ENCODE data around the gene CDH8. TPM values are rescaled to one million over a fixed set of nuclear protein-coding genes. Genes with fewer than 3 reads are reported as not detected.
"Not testable (repeated sequence)": the region's sequence is repeated elsewhere in the genome, so short reads cannot be mapped to it uniquely, and the experiment has no call there.

CDH8 gene
- total RNA-seq, 2 donors from 2014 or later: not detected

DNA sequence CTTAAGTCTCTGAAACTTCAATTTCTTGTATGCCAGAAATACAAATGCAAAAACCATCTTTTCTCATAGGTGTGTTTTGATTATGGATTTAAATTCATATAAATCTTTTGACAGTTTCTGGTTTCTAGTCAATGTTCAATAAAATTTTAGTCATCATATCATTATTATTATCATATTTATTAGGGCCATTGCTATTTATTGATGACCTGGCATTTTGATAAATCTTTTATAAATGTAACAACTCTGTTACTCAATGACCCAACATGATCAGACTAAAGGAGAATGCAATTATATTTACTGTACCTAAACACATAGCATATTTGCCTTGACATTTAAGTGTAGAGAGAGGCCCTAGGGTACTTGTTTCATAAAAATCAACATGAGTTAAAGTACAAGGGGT is 320.8 kb downstream of the CDH8 start:
- Histone ChIP-seq H3K36me3 (replicated peaks in 1 of 2; ENCODE audit: insufficient read depth in 1 of 2, low read depth in 2 of 2) (no peaks in the 10 kb centered on the region), H3K4me1 (no peaks in the 10 kb centered on the region), H3K27ac (no peak overlapping the region), H3K4me3 (no peak overlapping the region), H3K9me3 (no peaks in the 10 kb centered on the region), H3K27me3 (no peaks in the 10 kb centered on the region)
- ATAC-seq (no peak), DNase-seq (no peak)
- TF ChIP-seq POLR2A (IDR thresholded peaks at IDR 0.05): no peak
- TF ChIP-seq, protein P1, sequence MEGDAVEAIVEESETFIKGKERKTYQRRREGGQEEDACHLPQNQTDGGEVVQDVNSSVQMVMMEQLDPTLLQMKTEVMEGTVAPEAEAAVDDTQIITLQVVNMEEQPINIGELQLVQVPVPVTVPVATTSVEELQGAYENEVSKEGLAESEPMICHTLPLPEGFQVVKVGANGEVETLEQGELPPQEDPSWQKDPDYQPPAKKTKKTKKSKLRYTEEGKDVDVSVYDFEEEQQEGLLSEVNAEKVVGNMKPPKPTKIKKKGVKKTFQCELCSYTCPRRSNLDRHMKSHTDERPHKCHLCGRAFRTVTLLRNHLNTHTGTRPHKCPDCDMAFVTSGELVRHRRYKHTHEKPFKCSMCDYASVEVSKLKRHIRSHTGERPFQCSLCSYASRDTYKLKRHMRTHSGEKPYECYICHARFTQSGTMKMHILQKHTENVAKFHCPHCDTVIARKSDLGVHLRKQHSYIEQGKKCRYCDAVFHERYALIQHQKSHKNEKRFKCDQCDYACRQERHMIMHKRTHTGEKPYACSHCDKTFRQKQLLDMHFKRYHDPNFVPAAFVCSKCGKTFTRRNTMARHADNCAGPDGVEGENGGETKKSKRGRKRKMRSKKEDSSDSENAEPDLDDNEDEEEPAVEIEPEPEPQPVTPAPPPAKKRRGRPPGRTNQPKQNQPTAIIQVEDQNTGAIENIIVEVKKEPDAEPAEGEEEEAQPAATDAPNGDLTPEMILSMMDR (IDR thresholded peaks at IDR 0.05): no peak
- intact Hi-C loops (cut with DNase I): no loop called here

DNA sequence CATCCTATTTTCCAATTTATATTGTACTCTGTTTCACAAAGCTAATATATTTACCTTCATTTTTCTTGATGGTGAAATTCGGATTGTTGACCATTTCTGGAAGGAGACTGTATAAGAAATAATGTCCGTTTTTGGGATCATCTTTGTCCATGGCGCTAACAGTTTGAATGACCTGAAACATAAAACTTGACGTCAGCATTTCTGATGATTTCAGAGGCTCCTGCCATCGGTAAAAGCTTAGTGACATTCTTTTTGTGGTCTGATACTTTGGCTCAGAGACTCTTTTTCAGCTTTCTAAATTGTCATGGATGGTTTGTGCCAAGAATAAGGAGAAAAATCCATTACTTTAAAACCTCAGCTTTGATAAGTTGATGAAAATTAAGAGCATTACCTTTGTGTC is 322.5 kb downstream of the CDH8 start:
- no peak for DNase-seq
- H3K36me3 ChIP-seq (replicated peaks in 1 of 2; ENCODE audit: insufficient read depth in 1 of 2, low read depth in 2 of 2): no peaks in the 10 kb centered on the region
- no peak overlapping the region for H3K27ac ChIP-seq
- H3K27me3 ChIP-seq: no peaks in the 10 kb centered on the region
- no peaks in the 10 kb centered on the region for H3K9me3 ChIP-seq
- H3K4me1 ChIP-seq: no peaks in the 10 kb centered on the region
- WGBS, 2 donors: 47 to 57% methylated on average over 5 of the region's 5 CpGs
- H3K4me3 ChIP-seq: no peak overlapping the region
- TF ChIP-seq POLR2A (IDR thresholded peaks at IDR 0.05): no peak
- TF ChIP-seq, protein P1 (IDR thresholded peaks at IDR 0.05): no peak
- no peak for ATAC-seq
- intact Hi-C loops (cut with DNase I): no loop called here

DNA sequence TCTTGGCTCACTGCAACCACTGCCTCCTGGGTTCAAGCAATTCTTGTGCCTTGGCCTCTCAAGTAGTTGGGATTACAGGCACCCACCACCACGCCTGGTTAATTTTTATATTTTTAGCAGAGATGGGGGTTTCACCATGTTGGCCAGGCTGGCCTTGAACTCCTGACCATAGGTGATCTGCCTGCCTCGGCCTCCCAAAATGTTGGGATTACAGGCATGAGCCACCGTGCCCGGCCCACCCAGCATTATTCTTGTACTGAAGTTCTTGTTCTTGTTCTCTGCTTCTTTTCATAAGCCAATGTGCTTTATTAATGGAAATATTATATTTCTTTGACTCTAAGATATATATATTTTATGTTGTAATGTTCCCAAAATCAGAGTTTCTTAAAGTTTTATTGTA is 336.6 kb downstream of the CDH8 start:
- ATAC-seq; DNase-seq; H3K4me3 ChIP-seq; intact Hi-C loops (cut with DNase I); H3K36me3 ChIP-seq (replicated peaks in 1 of 2; ENCODE audit: insufficient read depth in 1 of 2, low read depth in 2 of 2); H3K27me3 ChIP-seq; H3K4me1 ChIP-seq; H3K27ac ChIP-seq; H3K9me3 ChIP-seq: not testable (repeated sequence)
- 63 to 65% methylated on average over 4 of the region's 4 CpGs for WGBS, 2 donors

DNA sequence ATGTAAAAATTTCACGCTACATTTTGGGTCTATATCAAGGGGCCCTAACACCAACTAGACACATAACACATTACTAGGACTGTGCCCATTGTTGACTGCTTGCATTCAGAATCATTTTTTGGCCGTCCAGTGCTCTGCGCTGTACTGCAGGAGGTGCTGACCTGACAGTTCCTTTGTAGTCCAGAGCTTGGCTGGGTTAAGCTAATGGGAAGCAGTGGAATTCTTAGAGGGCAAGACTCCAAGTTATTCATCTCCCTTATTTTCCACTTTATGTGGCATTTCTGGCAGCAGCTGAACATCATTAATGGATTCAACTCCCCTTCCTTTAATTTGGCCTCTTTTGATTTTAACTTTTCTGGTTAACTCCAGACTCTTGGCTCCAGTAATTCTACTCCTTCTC is 351.7 kb downstream of the CDH8 start:
- intact Hi-C loops (cut with DNase I): no loop called here
- ATAC-seq (no peak), DNase-seq (no peak)
- Histone ChIP-seq H3K4me1 (no peaks in the 10 kb centered on the region), H3K27ac (no peak overlapping the region), H3K36me3 (replicated peaks in 1 of 2; ENCODE audit: insufficient read depth in 1 of 2, low read depth in 2 of 2) (no peaks in the 10 kb centered on the region), H3K9me3 (no peaks in the 10 kb centered on the region), H3K27me3 (no peaks in the 10 kb centered on the region), H3K4me3 (no peak overlapping the region)
- WGBS, 2 donors: 38 to 50% methylated on average over 3 of the region's 3 CpGs
- TF ChIP-seq, protein P1 (IDR thresholded peaks at IDR 0.05): no peak

DNA sequence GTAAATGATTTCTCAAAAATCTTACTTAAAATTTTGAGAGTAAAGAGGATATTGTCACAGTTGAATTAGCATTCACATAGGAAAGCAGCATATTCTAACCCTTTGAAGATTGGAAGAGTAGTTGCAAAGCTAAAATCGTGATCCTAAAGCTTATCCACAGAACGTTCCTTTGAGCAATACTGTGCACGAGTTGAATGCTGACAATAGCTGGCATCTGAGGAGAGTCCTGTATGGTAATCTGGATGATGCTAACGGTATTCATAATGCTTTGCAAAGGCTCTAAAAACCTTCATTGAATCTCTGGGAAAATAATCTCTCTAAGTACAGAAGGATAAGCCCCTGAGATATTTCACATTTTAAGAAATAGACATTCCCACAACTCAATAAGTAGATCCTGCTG is 354.6 kb downstream of the CDH8 start:
- Histone ChIP-seq H3K9me3 (no peaks in the 10 kb centered on the region), H3K4me3 (no peak overlapping the region), H3K4me1 (no peaks in the 10 kb centered on the region), H3K36me3 (replicated peaks in 1 of 2; ENCODE audit: insufficient read depth in 1 of 2, low read depth in 2 of 2) (no peaks in the 10 kb centered on the region), H3K27me3 (no peaks in the 10 kb centered on the region), H3K27ac (no peak overlapping the region)
- ATAC-seq: no peak
- intact Hi-C loops (cut with DNase I): no loop called here
- 37 to 40% methylated on average over 4 of the region's 4 CpGs for WGBS, 2 donors
- TF ChIP-seq, protein P1 (IDR thresholded peaks at IDR 0.05): no peak
- no peak for TF ChIP-seq POLR2A (IDR thresholded peaks at IDR 0.05)
- DNase-seq: no peak

All from body of pancreas (tissue), 4 donors.